GM23248 (cell line): ENCODE results near the gene CEP95.

Experiments used
- EZH2 ChIP-seq: fragments of 200-600 bp; sonication (generic); IDR thresholded peaks from 2 replicates; pipeline ENCODE4 v1.6.1; 2018; ENCODE audit warnings: antibody characterized with exemption, mild to moderate bottlenecking; ENCODE audit not compliant: insufficient read depth, poor library complexity, severe bottlenecking
- EZH2phosphoT487 ChIP-seq: fragments of 200-600 bp; sonication (generic); IDR thresholded peaks from 2 replicates; pipeline ENCODE4 v1.6.1; 2018; ENCODE audit warnings: antibody characterized with exemption, moderate library complexity, mild to moderate bottlenecking, low read depth; ENCODE audit not compliant: insufficient read depth

GRCh38 chr17:64504769-64505339 lies 1.9 kb upstream of the CEP95 start:
- TF ChIP-seq EZH2 (no peak), EZH2phosphoT487 (no peak)
